CD14-positive monocyte (primary cell): ENCODE results near the gene NHS. TPM values are rescaled to one million over a fixed set of nuclear protein-coding genes. Genes with fewer than 3 reads are reported as not detected.

Experiments used
- DNase-seq, 3 donors: peaks; one replicate each; pipeline ENCODE4 v3.0.0-alpha.2; 2011 to 2022
- H2AFZ ChIP-seq: 2 replicates; pipeline ENCODE4 v1.6.0; 2012; ENCODE audit warnings: mild to moderate bottlenecking, low read depth, low read length, inconsistent platforms; ENCODE audit not compliant: insufficient read depth, poor library complexity, severe bottlenecking
- H3K27ac ChIP-seq, 2 donors: 1 replicate in 1 of 2; 2 replicates in 1 of 2; pipeline ENCODE4 v1.5.1; 2012 to 2013; ENCODE audit warnings: low read length in 2 of 2, control low read depth in 1 of 2, inconsistent platforms in 1 of 2, low read depth in 1 of 2, mild to moderate bottlenecking in 1 of 2
- H3K27me3 ChIP-seq, 2 donors: one replicate each; pipeline versions ENCODE4 v1.6.0 to v1.6.1; 2011 to 2013; ENCODE audit warnings: low read length in 2 of 2; ENCODE audit not compliant: control insufficient read depth in 2 of 2, insufficient read depth in 2 of 2
- H3K36me3 ChIP-seq, 2 donors: replicated peaks in 1 of 2; 1 replicate in 1 of 2; 2 replicates in 1 of 2; pipeline versions ENCODE4 v1.5.1 to v1.6.1; 2012 to 2013; ENCODE audit warnings: low read length in 2 of 2, control low read depth in 1 of 2, inconsistent platforms in 1 of 2, mild to moderate bottlenecking in 1 of 2; ENCODE audit not compliant: insufficient read depth in 2 of 2, control insufficient read depth in 1 of 2
- H3K4me1 ChIP-seq, 2 donors: 1 replicate in 1 of 2; 2 replicates in 1 of 2; pipeline versions ENCODE4 v1.5.1 to v1.6.1; 2012 to 2013; ENCODE audit warnings: low read length in 2 of 2, control low read depth in 1 of 2, inconsistent platforms in 1 of 2, mild to moderate bottlenecking in 1 of 2, moderate library complexity in 1 of 2; ENCODE audit not compliant: insufficient read depth in 2 of 2, control insufficient read depth in 1 of 2
- H3K4me2 ChIP-seq: replicated peaks from 2 replicates; pipeline ENCODE3; 2012; ENCODE audit warnings: low read length, moderate library complexity, mild to moderate bottlenecking; ENCODE audit not compliant: poor library complexity, severe bottlenecking; ENCODE audit errors: extremely low read depth
- H3K4me3 ChIP-seq, 3 experiments: fragments of 200-600 bp in 1 of 3; sonication (generic) in 1 of 3; replicated peaks in 1 of 3; 1 replicate in 2 of 3; 2 replicates in 1 of 3; pipeline ENCODE4 v1.5.1; 2011 to 2013; ENCODE audit warnings: low read length in 3 of 3, mild to moderate bottlenecking in 3 of 3, control low read depth in 2 of 3, low read depth in 2 of 3, inconsistent platforms in 1 of 3, moderate library complexity in 1 of 3
- H3K79me2 ChIP-seq: 2 replicates; pipeline ENCODE4 v1.6.0; 2012; ENCODE audit warnings: mild to moderate bottlenecking, control low read depth, inconsistent platforms, low read length, moderate library complexity; ENCODE audit not compliant: insufficient read depth
- H3K9ac ChIP-seq: 2 replicates; pipeline ENCODE4 v1.6.0; 2017; ENCODE audit warnings: low read length, mild to moderate bottlenecking; ENCODE audit not compliant: insufficient read depth, poor library complexity, severe bottlenecking
- H3K9me3 ChIP-seq, 2 donors: replicated peaks in 1 of 2; 1 replicate in 1 of 2; 2 replicates in 1 of 2; pipeline versions ENCODE4 v1.5.1 to v1.6.1; 2012 to 2013; ENCODE audit warnings: low read length in 2 of 2, control low read depth in 1 of 2; ENCODE audit not compliant: control insufficient read depth in 1 of 2, insufficient read depth in 1 of 2
- H4K20me1 ChIP-seq: 2 replicates; pipeline ENCODE4 v1.6.0; 2012; ENCODE audit warnings: mild to moderate bottlenecking, low read length, control low read depth, moderate library complexity; ENCODE audit not compliant: insufficient read depth
- H3K27ac Mint-ChIP-seq, 7 donors: one replicate each; pipeline ENCODE4 v1.8.0; 2020; ENCODE audit warnings: mild to moderate bottlenecking in 7 of 7, mixed read lengths in 7 of 7, moderate library complexity in 6 of 7, inconsistent platforms in 2 of 7
- H3K27me3 Mint-ChIP-seq, 3 donors: one replicate each; pipeline ENCODE4 v1.8.0; 2021 to 2022; ENCODE audit warnings: low read depth in 3 of 3, mild to moderate bottlenecking in 3 of 3, mixed read lengths in 3 of 3, moderate library complexity in 3 of 3, inconsistent platforms in 1 of 3
- H3K36me3 Mint-ChIP-seq, 2 donors: one replicate each; pipeline ENCODE4 v1.8.0; 2020; ENCODE audit warnings: mixed read lengths in 2 of 2, inconsistent platforms in 1 of 2, mild to moderate bottlenecking in 1 of 2
- H3K4me1 Mint-ChIP-seq: one replicate; pipeline ENCODE4 v1.8.0; 2020; ENCODE audit warnings: mild to moderate bottlenecking, mixed read lengths
- H3K4me3 Mint-ChIP-seq, 2 donors: one replicate each; pipeline ENCODE4 v1.8.0; 2020; ENCODE audit warnings: mild to moderate bottlenecking in 2 of 2, mixed read lengths in 2 of 2, moderate library complexity in 1 of 2
- H3K9me3 Mint-ChIP-seq, 7 donors: one replicate each; pipeline ENCODE4 v1.8.0; 2020 to 2022; ENCODE audit warnings: mixed read lengths in 7 of 7, mild to moderate bottlenecking in 6 of 7, moderate library complexity in 6 of 7, inconsistent platforms in 2 of 7
- WGBS: methylation state at CpG from one replicate; pipeline ENCODE4 v1.1.5; 2013; ENCODE audit warnings: missing lambda C conversion rate; ENCODE audit not compliant: insufficient coverage; 5-methylcytosine and 5-hydroxymethylcytosine counted together
- intact Hi-C, 2 donors: fragments of 100-400 bp; cut with micrococcal nuclease; formaldehyde crosslinking; loops; one replicate each; pipeline versions ENCODE4 v1.15.0 to v1.15.1; 2023
- polyA plus RNA-seq, 3 donors: library from polyadenylated mRNA; depleted of rRNA in 1 of 3; unstranded in 2 of 3; stranded (reverse) in 1 of 3; fragments of 300-500 nt in 2 of 3; fragments of >200 nt in 1 of 3; fragmentation: Illumina TruSeq in 2 of 3; gene quantifications; 1 replicate in 2 of 3; 2 replicates in 1 of 3; pipeline ENCODE4 v1.2.3, GENCODE V29; 2012 to 2021
- TF ChIP-seq, protein P1 (sequence below): fragments of 200-600 bp; IDR thresholded peaks from one replicate; pipeline ENCODE4 v1.8.0; 2022; ENCODE audit warnings: antibody characterized with exemption, mild to moderate bottlenecking

Gene NHS
- polyA plus RNA-seq, 3 donors: 0.86 to 1.8 (median 1.3) TPM

DNA sequence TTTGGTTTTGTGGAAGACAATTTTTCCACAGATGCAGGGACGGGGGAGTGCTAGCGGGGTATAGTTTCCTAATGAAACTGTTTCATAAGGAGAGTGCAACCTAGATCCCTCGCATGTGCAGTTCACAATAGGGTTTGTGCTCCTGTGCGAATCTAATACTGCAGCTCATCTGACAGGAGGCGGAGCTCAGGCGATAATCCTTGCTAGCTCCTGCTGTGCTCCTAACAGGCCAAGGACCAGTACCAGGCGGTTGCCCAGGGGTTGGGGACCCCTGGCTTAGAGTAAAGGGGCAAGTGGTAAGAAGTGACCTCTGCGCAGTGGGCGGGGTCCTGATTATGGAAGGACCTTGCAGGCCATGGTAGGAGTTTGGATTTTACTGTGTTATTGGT, 366.1 kb downstream of the NHS start:
- H3K9me3 Mint-ChIP-seq: peaks cover 0 to 22% (median 13%) of the 10 kb centered on the region in 7 donors
- Histone ChIP-seq H3K4me1 (peaks cover 13 to 16% of the 10 kb centered on the region in 2 donors), H2AFZ (no peak overlapping the region), H3K4me2 (no peak overlapping the region), H3K9ac (no peak overlapping the region), H3K27ac (no peak overlapping the region), H3K9me3 (no peaks in the 10 kb centered on the region), H3K4me3 (no peak overlapping the region), H4K20me1 (no peaks in the 10 kb centered on the region), H3K27me3 (peaks cover 16 to 32% of the 10 kb centered on the region in 2 donors), H3K79me2 (no peaks in the 10 kb centered on the region), H3K36me3 (no peaks in the 10 kb centered on the region)
- H3K27me3 Mint-ChIP-seq: peaks cover 24 to 38% (median 34%) of the 10 kb centered on the region in 3 donors
- WGBS: no CpG with 5 or more reads among the region's 9 CpGs
- TF ChIP-seq, protein P1, sequence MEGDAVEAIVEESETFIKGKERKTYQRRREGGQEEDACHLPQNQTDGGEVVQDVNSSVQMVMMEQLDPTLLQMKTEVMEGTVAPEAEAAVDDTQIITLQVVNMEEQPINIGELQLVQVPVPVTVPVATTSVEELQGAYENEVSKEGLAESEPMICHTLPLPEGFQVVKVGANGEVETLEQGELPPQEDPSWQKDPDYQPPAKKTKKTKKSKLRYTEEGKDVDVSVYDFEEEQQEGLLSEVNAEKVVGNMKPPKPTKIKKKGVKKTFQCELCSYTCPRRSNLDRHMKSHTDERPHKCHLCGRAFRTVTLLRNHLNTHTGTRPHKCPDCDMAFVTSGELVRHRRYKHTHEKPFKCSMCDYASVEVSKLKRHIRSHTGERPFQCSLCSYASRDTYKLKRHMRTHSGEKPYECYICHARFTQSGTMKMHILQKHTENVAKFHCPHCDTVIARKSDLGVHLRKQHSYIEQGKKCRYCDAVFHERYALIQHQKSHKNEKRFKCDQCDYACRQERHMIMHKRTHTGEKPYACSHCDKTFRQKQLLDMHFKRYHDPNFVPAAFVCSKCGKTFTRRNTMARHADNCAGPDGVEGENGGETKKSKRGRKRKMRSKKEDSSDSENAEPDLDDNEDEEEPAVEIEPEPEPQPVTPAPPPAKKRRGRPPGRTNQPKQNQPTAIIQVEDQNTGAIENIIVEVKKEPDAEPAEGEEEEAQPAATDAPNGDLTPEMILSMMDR: no peak
- intact Hi-C loops: no loop called here
- H3K4me3 Mint-ChIP-seq: peak overlapping the region in 1 of 2 donors; percentile 53
- peaks cover 0 to 7% of the 10 kb centered on the region in 2 donors for H3K36me3 Mint-ChIP-seq
- H3K4me1 Mint-ChIP-seq: peaks cover 22% of the 10 kb centered on the region
- no peak overlapping the region for H3K27ac Mint-ChIP-seq
- no peak for DNase-seq

DNA sequence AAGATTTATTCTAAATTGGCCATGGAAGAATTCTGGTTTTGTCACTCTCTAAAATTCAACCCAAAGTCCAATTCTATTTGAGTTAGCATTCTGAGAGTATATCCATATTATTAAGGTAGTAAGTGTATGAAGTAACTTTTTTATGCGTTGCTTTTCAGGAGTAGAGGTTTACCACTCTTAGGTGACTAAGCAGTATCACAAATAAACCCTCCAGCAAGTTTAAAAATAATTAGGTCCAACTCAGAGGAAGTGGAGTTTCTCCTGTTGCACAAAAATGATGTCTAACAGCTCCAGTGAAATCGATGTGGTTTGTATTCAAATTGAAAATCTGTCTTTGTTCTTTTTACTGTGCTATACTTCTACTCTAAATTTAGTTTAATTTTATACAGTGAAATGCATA, 368.9 kb downstream of the NHS start:
- intact Hi-C loops: no loop called here
- Histone ChIP-seq H3K4me2 (no peak overlapping the region), H3K36me3 (no peaks in the 10 kb centered on the region), H3K79me2 (no peaks in the 10 kb centered on the region), H2AFZ (no peak overlapping the region), H3K4me1 (no peaks in the 10 kb centered on the region), H4K20me1 (no peaks in the 10 kb centered on the region), H3K9me3 (no peaks in the 10 kb centered on the region), H3K9ac (no peak overlapping the region), H3K27ac (no peak overlapping the region), H3K27me3 (peaks cover 16 to 19% of the 10 kb centered on the region in 2 donors), H3K4me3 (no peak overlapping the region)
- no CpG with 5 or more reads among the region's 2 CpGs for WGBS
- H3K27ac Mint-ChIP-seq: no peak overlapping the region
- H3K4me1 Mint-ChIP-seq: peaks cover 11% of the 10 kb centered on the region
- H3K9me3 Mint-ChIP-seq: peaks cover 0 to 4% (median 4%) of the 10 kb centered on the region in 7 donors
- H3K36me3 Mint-ChIP-seq: peaks cover 0 to 3% of the 10 kb centered on the region in 2 donors
- TF ChIP-seq, protein P1: no peak
- H3K27me3 Mint-ChIP-seq: peaks cover 15 to 23% (median 21%) of the 10 kb centered on the region in 3 donors
- DNase-seq: peak in 1 of 3 donors; percentile 8
- H3K4me3 Mint-ChIP-seq: no peak overlapping the region
